MM.1S (cell line): Measurements from ENCODE around the gene LCT.

Source experiments
- CTCF ChIP-seq: fragments of 300-600 bp; sonication (generic); IDR thresholded peaks from 2 replicates; pipeline ENCODE4 v1.5.1; 2016; ENCODE audit warnings: antibody characterized with exemption, low read length, mixed read lengths
- EZH2 ChIP-seq: fragments of 300-600 bp; sonication (generic); optimal IDR thresholded peaks from 2 replicates; pipeline ENCODE3; 2017; ENCODE audit warnings: low read depth, mild to moderate bottlenecking, antibody characterized with exemption, low read length, mixed read lengths
- EZH2phosphoT487 ChIP-seq: fragments of 300-600 bp; sonication (generic); IDR thresholded peaks from 2 replicates; pipeline ENCODE4 v1.6.1; 2018; ENCODE audit warnings: antibody characterized with exemption, low read length

DNA sequence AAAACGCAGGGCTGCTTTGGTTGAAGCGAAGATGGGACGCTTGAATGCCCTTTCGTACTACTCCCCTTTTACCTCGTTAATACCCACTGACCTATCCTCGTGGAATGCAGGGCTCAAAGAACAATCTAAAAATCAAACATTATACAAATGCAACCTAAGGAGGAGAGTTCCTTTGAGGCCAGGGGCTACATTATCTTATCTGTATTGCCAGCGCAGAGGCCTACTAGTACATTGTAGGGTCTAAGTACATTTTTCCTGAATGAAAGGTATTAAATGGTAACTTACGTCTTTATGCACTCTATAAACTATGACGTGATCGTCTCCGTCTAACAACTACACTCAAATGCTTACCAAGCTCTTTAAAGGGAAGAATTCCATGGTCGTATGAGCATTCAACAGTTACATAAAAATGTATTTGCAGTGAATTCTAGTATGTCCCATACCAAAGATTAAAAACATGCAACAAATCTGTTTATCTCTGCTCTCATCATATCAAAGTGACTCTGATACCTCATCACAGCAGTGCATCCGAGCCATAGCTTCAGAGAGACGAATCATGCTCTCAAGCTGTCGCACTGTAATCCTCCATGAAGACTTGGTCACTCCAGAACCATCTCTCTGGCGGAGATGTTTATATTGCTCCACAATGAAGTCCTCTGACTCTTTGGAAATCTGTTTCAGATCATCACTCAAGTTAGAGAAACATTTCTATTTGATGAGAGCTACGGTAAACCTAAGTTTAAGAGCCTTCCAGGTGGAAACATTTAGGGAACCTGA is 14.1 kb upstream of the LCT start:
- TF ChIP-seq CTCF (no peak), EZH2 (no peak), EZH2phosphoT487 (no peak)
